K562 (cell line): ENCODE results near the gene NPC1L1. TPM values are rescaled to one million over a fixed set of nuclear protein-coding genes. Genes with fewer than 3 reads are reported as not detected.

Source experiments
- ASH1L ChIP-seq: fragments of 450-650 bp; IDR thresholded peaks from 2 replicates; pipeline ENCODE4 v1.6.1; 2018; ENCODE audit warnings: borderline replicate concordance, mild to moderate bottlenecking, low read depth; ENCODE audit not compliant: partially characterized antibody
- CBFA2T3 ChIP-seq: fragments of 450-650 bp; IDR thresholded peaks from 2 replicates; pipeline ENCODE4 v1.6.1; 2017
- DIDO1 ChIP-seq: fragments of 450-650 bp; IDR thresholded peaks from 2 replicates; pipeline ENCODE4 v1.6.1; 2016; ENCODE audit warnings: low read depth, missing biosample characterization, missing genetic modification characterization
- ELF4 ChIP-seq: fragments of 450-650 bp; formaldehyde crosslinking; IDR thresholded peaks from 2 replicates; pipeline ENCODE4 v1.4.0; 2022; ENCODE audit warnings: missing genetic modification characterization
- ESRRA ChIP-seq: fragments of 450-650 bp; IDR thresholded peaks from 2 replicates; pipeline ENCODE4 v1.6.1; 2014; ENCODE audit warnings: low read depth, mild to moderate bottlenecking, moderate library complexity, borderline replicate concordance
- FOXA3 ChIP-seq, 2 experiments: fragments of 450-650 bp in 1 of 2; sonication (generic) in 1 of 2; formaldehyde crosslinking; IDR thresholded peaks in 1 of 2; conservative IDR thresholded peaks in 1 of 2; 2 replicates each; pipeline versions ENCODE4 v1.4.0 to v1.8.0; 2020 to 2022; ENCODE audit warnings: mild to moderate bottlenecking in 2 of 2, missing genetic modification reagents in 1 of 2
- GTF2E2 ChIP-seq: fragments of 200-800 bp; sonication (Bioruptor generic); IDR thresholded peaks from 2 replicates; pipeline ENCODE4 v1.6.1; 2016; ENCODE audit warnings: missing genetic modification characterization, missing compliant biosample characterization
- MIER1 ChIP-seq: fragments of 450-650 bp; IDR thresholded peaks from 2 replicates; pipeline ENCODE4 v1.6.1; 2016; ENCODE audit warnings: antibody characterized with exemption, mild to moderate bottlenecking, low read depth
- MYC ChIP-seq, 2 experiments: fragments of 250-450 bp in 1 of 2; sonication (Bioruptor Pico) in 1 of 2; IDR thresholded peaks; 2 replicates each; pipeline versions ENCODE4 v1.5.1 to v1.6.1; 2012 to 2021; ENCODE audit warnings: low read depth in 2 of 2, borderline replicate concordance in 1 of 2, improper control_type of control experiment in 1 of 2, low read length in 1 of 2, mild to moderate bottlenecking in 1 of 2, moderate library complexity in 1 of 2
- NCOA6 ChIP-seq: fragments of 450-650 bp; IDR thresholded peaks from 2 replicates; pipeline ENCODE4 v1.6.1; 2017; ENCODE audit warnings: mild to moderate bottlenecking
- NFYB ChIP-seq: IDR thresholded peaks from 2 replicates; pipeline ENCODE4 v1.6.1; 2011; ENCODE audit warnings: mild to moderate bottlenecking, moderate library complexity; ENCODE audit not compliant: insufficient read length; ENCODE audit errors: extremely low read depth
- NR2C2 ChIP-seq, 2 experiments: fragments of 200-800 bp in 1 of 2; sonication (Bioruptor generic) in 1 of 2; sonication (generic) in 1 of 2; formaldehyde crosslinking in 1 of 2; IDR thresholded peaks; 2 replicates each; pipeline versions ENCODE4 v1.6.1 to v1.8.0; 2016 to 2022; ENCODE audit warnings: mild to moderate bottlenecking in 1 of 2, missing compliant biosample characterization in 1 of 2, missing genetic modification characterization in 1 of 2, missing genetic modification reagents in 1 of 2
- NRF1 ChIP-seq, 2 experiments: fragments of 450-650 bp; IDR thresholded peaks in 1 of 2; conservative IDR thresholded peaks in 1 of 2; 2 replicates each; pipeline ENCODE4 v1.6.1; 2014; ENCODE audit warnings: mild to moderate bottlenecking in 2 of 2
- SAFB2 ChIP-seq: fragments of 200-400 bp; formaldehyde crosslinking; IDR thresholded peaks from 2 replicates; pipeline ENCODE4 v1.6.1; 2018; ENCODE audit warnings: borderline replicate concordance, low read length, low read depth, moderate library complexity; ENCODE audit not compliant: severe bottlenecking
- SMARCB1 ChIP-seq: IDR thresholded peaks from 2 replicates; pipeline ENCODE4 v1.6.1; 2011; ENCODE audit warnings: improper control_type of control experiment, low read depth; ENCODE audit not compliant: insufficient read length
- TCFL5 ChIP-seq: fragments of 250-450 bp; sonication (Bioruptor Pico); conservative IDR thresholded peaks from 2 replicates; pipeline ENCODE4 v1.6.1; 2021; ENCODE audit warnings: mild to moderate bottlenecking, moderate library complexity, matching md5 sums
- U2AF1 ChIP-seq: fragments of 200-400 bp; formaldehyde crosslinking; optimal IDR thresholded peaks from 2 replicates; pipeline ENCODE3; 2017; ENCODE audit warnings: mild to moderate bottlenecking, low read depth, low read length, moderate library complexity
- ZBTB8A ChIP-seq: fragments of 450-650 bp; IDR thresholded peaks from 2 replicates; pipeline ENCODE4 v1.6.1; 2018; ENCODE audit warnings: mild to moderate bottlenecking, moderate library complexity; ENCODE audit not compliant: partially characterized antibody
- ZC3H8 ChIP-seq: fragments of 450-650 bp; IDR thresholded peaks from 2 replicates; pipeline ENCODE4 v1.6.1; 2017
- ZNF146 ChIP-seq: IDR thresholded peaks from one replicate; pipeline ENCODE4 v1.6.1; 2018; ENCODE audit warnings: missing compliant biosample characterization; ENCODE audit not compliant: unreplicated experiment
- ZNF584 ChIP-seq: fragments of 200-800 bp; sonication (Bioruptor generic); IDR thresholded peaks from 2 replicates; pipeline ENCODE4 v1.6.1; 2016; ENCODE audit warnings: low read depth, mild to moderate bottlenecking, missing genetic modification characterization, missing compliant biosample characterization
- ZNF696 ChIP-seq: fragments of 250-450 bp; sonication (Bioruptor Pico); conservative IDR thresholded peaks from 2 replicates; pipeline ENCODE4 v1.4.0; 2020; ENCODE audit warnings: mild to moderate bottlenecking, moderate library complexity
- polyA plus RNA-seq, 8 experiments: library from polyadenylated mRNA; depleted of rRNA in 4 of 8; stranded (reverse) in 5 of 8; unstranded in 3 of 8; fragments of >200 nt; fragmentation: Nextera tagmentation in 2 of 8; fragmentation: Illumina TruSeq in 1 of 8; extraction: Ambion mirVana in 2 of 8; extraction: Trizol in 1 of 8; gene quantifications; 2 replicates each; pipeline versions ENCODE4 v1.2.1 to v1.2.3, GENCODE V29; 2011 to 2014; ENCODE audit warnings: inconsistent platforms in 1 of 8, missing spikeins in 1 of 8
- total RNA-seq, 7 experiments: library from RNA; depleted of rRNA in 6 of 7; stranded (reverse); fragments of >200 nt in 6 of 7; fragmentation: Illumina TruSeq in 2 of 7; extraction: Trizol in 2 of 7; gene quantifications; 2 replicates each; pipeline versions ENCODE4 v1.2.1 to v1.2.3, GENCODE V29; 2011 to 2021; ENCODE audit warnings: low replicate concordance in 1 of 7
- TF ChIP-seq, protein P1 (sequence below): sonication (generic); formaldehyde crosslinking; IDR thresholded peaks from 2 replicates; pipeline ENCODE4 v1.8.1; 2022; ENCODE audit warnings: missing genetic modification reagents
- TF ChIP-seq, protein P2 (sequence below), 2 experiments: IDR thresholded peaks; 2 replicates each; pipeline ENCODE4 v1.6.1; 2011; ENCODE audit warnings: borderline replicate concordance in 1 of 2, control low read depth in 1 of 2, low read depth in 1 of 2, low read length in 1 of 2, mild to moderate bottlenecking in 1 of 2, mixed read lengths in 1 of 2, moderate library complexity in 1 of 2; ENCODE audit not compliant: insufficient read depth in 1 of 2, insufficient read length in 1 of 2, poor library complexity in 1 of 2, severe bottlenecking in 1 of 2; ENCODE audit errors: extremely low read depth in 1 of 2

The NPC1L1 gene
- total and polyA plus RNA-seq, 9 of the 15 experiments (the other 6 are each of a cell fraction or from before 2014, with no cell fraction given): 0.01 to 0.18 (median 0.07) TPM; not detected in 4

- TF ChIP-seq U2AF1 (peak; percentile 77), ZNF584 (CRISPR knock-in tag) (peak; percentile 85; the same call in 1 of the 2 replicates), GTF2E2 (peak; percentile 75; the same call in 1 of the 2 replicates), NCOA6 (no peak), NR2C2 (CRISPR knock-in tag; IDR thresholded peaks at IDR 0.05) (peak; percentile 69), NR2C2 (tag; IDR thresholded peaks at IDR 0.05) (peak; percentile 88), ASH1L (peak; percentile 67), MYC (IDR thresholded peaks at IDR 0.05; ENCODE audit: low read depth, low read length) (peak; percentile 83), MYC (CRISPR knock-in tag; IDR thresholded peaks at IDR 0.05; ENCODE audit: borderline replicate concordance, low read depth) (peak; percentile 95), NRF1 (conservative IDR thresholded peaks at IDR 0.05 in 1 of 2, IDR thresholded peaks at IDR 0.05 in 1 of 2) (peak; percentile 65 to 74), FOXA3 (CRISPR knock-in tag; conservative IDR thresholded peaks at IDR 0.05 in 1 of 2, IDR thresholded peaks at IDR 0.05 in 1 of 2) (no peak), SMARCB1 (no peak), CBFA2T3 (no peak; the same call in 1 of the 2 replicates), ZNF696 (no peak), ZBTB8A (no peak), NFYB (no peak), DIDO1 (tag) (peak; percentile 98), ESRRA (peak; percentile 64), ZNF146 (CRISPR knock-in tag) (no peak), SAFB2 (no peak), ZC3H8 (0 out of 2 replicates have a peak, but pooled peaks have one; percentile 44), MIER1 (0 out of 2 replicates have a peak, but pooled peaks have one; percentile 23), TCFL5 (no peak), ELF4 (CRISPR knock-in tag) (no peak)
- TF ChIP-seq, protein P1, sequence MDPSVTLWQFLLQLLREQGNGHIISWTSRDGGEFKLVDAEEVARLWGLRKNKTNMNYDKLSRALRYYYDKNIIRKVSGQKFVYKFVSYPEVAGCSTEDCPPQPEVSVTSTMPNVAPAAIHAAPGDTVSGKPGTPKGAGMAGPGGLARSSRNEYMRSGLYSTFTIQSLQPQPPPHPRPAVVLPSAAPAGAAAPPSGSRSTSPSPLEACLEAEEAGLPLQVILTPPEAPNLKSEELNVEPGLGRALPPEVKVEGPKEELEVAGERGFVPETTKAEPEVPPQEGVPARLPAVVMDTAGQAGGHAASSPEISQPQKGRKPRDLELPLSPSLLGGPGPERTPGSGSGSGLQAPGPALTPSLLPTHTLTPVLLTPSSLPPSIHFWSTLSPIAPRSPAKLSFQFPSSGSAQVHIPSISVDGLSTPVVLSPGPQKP: no peak
- TF ChIP-seq, protein P2, sequence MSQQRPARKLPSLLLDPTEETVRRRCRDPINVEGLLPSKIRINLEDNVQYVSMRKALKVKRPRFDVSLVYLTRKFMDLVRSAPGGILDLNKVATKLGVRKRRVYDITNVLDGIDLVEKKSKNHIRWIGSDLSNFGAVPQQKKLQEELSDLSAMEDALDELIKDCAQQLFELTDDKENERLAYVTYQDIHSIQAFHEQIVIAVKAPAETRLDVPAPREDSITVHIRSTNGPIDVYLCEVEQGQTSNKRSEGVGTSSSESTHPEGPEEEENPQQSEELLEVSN (IDR thresholded peaks at IDR 0.05; ENCODE audit: borderline replicate concordance in 1 of 2, extremely low read depth in 1 of 2, insufficient read depth in 1 of 2, insufficient read length in 1 of 2, low read depth in 1 of 2, low read length in 1 of 2, poor library complexity in 1 of 2, severe bottlenecking in 1 of 2): peak; percentile 82 to 83
Measured at GRCh38 chr7:44490351-44491200, 50.6 kb downstream of the NPC1L1 start, which contains the start of gene NUDCD3 (continued).
